ENCODE data around the gene ART4.

ART4 gene

GRCh38 chr12:14803830-14804160 is 39.5 kb downstream of the ART4 start:
- Histone ChIP-seq H3K27ac (peak overlapping the region; percentile 94), H3K9ac (peak overlapping the region; percentile 96; the same call in 1 of the 2 replicates), H3K36me3 (ENCODE audit: insufficient read depth) (no peaks in the 10 kb centered on the region), H4K20me1 (ENCODE audit: insufficient read depth) (0 out of 2 replicates have a peak, but pooled peaks cover 4% of the 10 kb centered on the region), H3K4me3 (IDR thresholded peaks at IDR 0.05; ENCODE audit: insufficient read depth, low read depth, low read length) (no peak overlapping the region), H3K4me2 (peak overlapping the region; percentile 52), H3K4me1 (ENCODE audit: low read depth, poor library complexity, severe bottlenecking) (peaks cover 22% of the 10 kb centered on the region), H3K79me2 (ENCODE audit: insufficient read depth, low read depth) (peaks cover 45% of the 10 kb centered on the region), H3K27me3 (ENCODE audit: insufficient read depth, low read depth) (no peaks in the 10 kb centered on the region), H2AFZ (ENCODE audit: low read depth) (peak overlapping the region; percentile 97)
- no peak for TF ChIP-seq CTCF (conservative IDR thresholded peaks at IDR 0.05; ENCODE audit: low read depth, low read length)

GRCh38 chr12:14803011-14803829 is 40.1 kb downstream of the ART4 start, which contains the start of the genes C12orf60 and WBP11:
C12orf60 (plus strand) TSS chr12:14803670; CDS start chr12:14822936, 19,266 bp downstream.
WBP11 (minus strand) TSS chr12:14803478; CDS start chr12:14801383, 2,095 bp downstream.
- H2AFZ ChIP-seq (ENCODE audit: low read depth), result peak within 1 kb of the TSS; percentile 97
- no peaks in the 10 kb centered on the region for H3K27me3 ChIP-seq (ENCODE audit: insufficient read depth, low read depth)
- peaks cover 45% of the 10 kb centered on the region for H3K79me2 ChIP-seq (ENCODE audit: insufficient read depth, low read depth)
- H3K4me1 ChIP-seq (ENCODE audit: low read depth, poor library complexity, severe bottlenecking), result peaks cover 22% of the 10 kb centered on the region
- no peak for TF ChIP-seq CTCF (conservative IDR thresholded peaks at IDR 0.05; ENCODE audit: low read depth, low read length)
- peak within 1 kb of the TSS; percentile 96 for H3K9ac ChIP-seq
- H3K27ac ChIP-seq, result peak within 1 kb of the TSS; percentile 94
- no peak within 1 kb of the TSS for H3K4me3 ChIP-seq (IDR thresholded peaks at IDR 0.05; ENCODE audit: insufficient read depth, low read depth, low read length)
- H3K36me3 ChIP-seq (ENCODE audit: insufficient read depth), result no peaks in the 10 kb centered on the region
- 0 out of 2 replicates have a peak, but pooled peaks cover 4% of the 10 kb centered on the region for H4K20me1 ChIP-seq (ENCODE audit: insufficient read depth)
- peak within 1 kb of the TSS; percentile 52 for H3K4me2 ChIP-seq

GRCh38 chr12:14802721-14803010 is 40.7 kb downstream of the ART4 start:
- H2AFZ ChIP-seq (ENCODE audit: low read depth), result peak overlapping the region; percentile 97; the same call in 1 of the 2 replicates
- H3K27ac ChIP-seq, result peak overlapping the region; percentile 94
- H3K4me1 ChIP-seq (ENCODE audit: low read depth, poor library complexity, severe bottlenecking), result peaks cover 22% of the 10 kb centered on the region
- H3K9ac ChIP-seq, result peak overlapping the region; percentile 96
- H3K79me2 ChIP-seq (ENCODE audit: insufficient read depth, low read depth), result peaks cover 45% of the 10 kb centered on the region
- peak overlapping the region; percentile 52 for H3K4me2 ChIP-seq
- H3K4me3 ChIP-seq (IDR thresholded peaks at IDR 0.05; ENCODE audit: insufficient read depth, low read depth, low read length), result no peak overlapping the region
- 0 out of 2 replicates have a peak, but pooled peaks cover 4% of the 10 kb centered on the region for H4K20me1 ChIP-seq (ENCODE audit: insufficient read depth)
- TF ChIP-seq CTCF (conservative IDR thresholded peaks at IDR 0.05; ENCODE audit: low read depth, low read length), result no peak
- H3K36me3 ChIP-seq (ENCODE audit: insufficient read depth), result no peaks in the 10 kb centered on the region
- no peaks in the 10 kb centered on the region for H3K27me3 ChIP-seq (ENCODE audit: insufficient read depth, low read depth)

GRCh38 chr12:14802247-14802646 is 41.1 kb downstream of the ART4 start:
- Histone ChIP-seq H4K20me1 (ENCODE audit: insufficient read depth) (0 out of 2 replicates have a peak, but pooled peaks cover 4% of the 10 kb centered on the region), H3K79me2 (ENCODE audit: insufficient read depth, low read depth) (peaks cover 45% of the 10 kb centered on the region), H3K36me3 (ENCODE audit: insufficient read depth) (no peaks in the 10 kb centered on the region), H3K4me3 (IDR thresholded peaks at IDR 0.05; ENCODE audit: insufficient read depth, low read depth, low read length) (no peak overlapping the region), H2AFZ (ENCODE audit: low read depth) (no peak overlapping the region), H3K4me1 (ENCODE audit: low read depth, poor library complexity, severe bottlenecking) (peaks cover 22% of the 10 kb centered on the region), H3K27me3 (ENCODE audit: insufficient read depth, low read depth) (no peaks in the 10 kb centered on the region), H3K9ac (peak overlapping the region; percentile 96; the same call in 1 of the 2 replicates), H3K27ac (peak overlapping the region; percentile 94), H3K4me2 (peak overlapping the region; percentile 52)
- TF ChIP-seq CTCF (conservative IDR thresholded peaks at IDR 0.05; ENCODE audit: low read depth, low read length), result no peak
